ENCODE data around the gene TRMU. TPM values are rescaled to one million over a fixed set of nuclear protein-coding genes. Genes with fewer than 3 reads are reported as not detected.
A peak's percentile ranks its signal among the peaks of the same experiment; 100 is the strongest.

The TRMU gene
- total and polyA plus RNA-seq, 8 donors = 15.0 to 58.0 (median 23.4) TPM

GRCh38 chr22:46379066-46379930 lies 43.8 kb downstream of the TRMU start:
- Histone ChIP-seq H3K27me3 (no peaks in the 10 kb centered on the region), H3K9me3 (no peaks in the 10 kb centered on the region), H3K4me1 (peaks cover 27 to 34% (median 31%) of the 10 kb centered on the region in 3 donors), H3K36me3 (no peaks in the 10 kb centered on the region), H3K27ac (peak overlapping the region; percentile 75 to 89 (median 78)), H3K4me3 (peak overlapping the region in 2 of 4 donors; percentile 26 to 29)
- no peak for TF ChIP-seq CTCF (IDR thresholded peaks at IDR 0.05)
- intact Hi-C loops (cut with DNase I) = no loop called here
- FAIRE-seq (no peak), DNase-seq (peak; percentile 52 to 78 (median 64)), ATAC-seq (peak; percentile 34 to 70 (median 65))
- WGBS, 2 donors = 29 to 31% methylated on average over 29 of the region's 29 CpGs

DNA sequence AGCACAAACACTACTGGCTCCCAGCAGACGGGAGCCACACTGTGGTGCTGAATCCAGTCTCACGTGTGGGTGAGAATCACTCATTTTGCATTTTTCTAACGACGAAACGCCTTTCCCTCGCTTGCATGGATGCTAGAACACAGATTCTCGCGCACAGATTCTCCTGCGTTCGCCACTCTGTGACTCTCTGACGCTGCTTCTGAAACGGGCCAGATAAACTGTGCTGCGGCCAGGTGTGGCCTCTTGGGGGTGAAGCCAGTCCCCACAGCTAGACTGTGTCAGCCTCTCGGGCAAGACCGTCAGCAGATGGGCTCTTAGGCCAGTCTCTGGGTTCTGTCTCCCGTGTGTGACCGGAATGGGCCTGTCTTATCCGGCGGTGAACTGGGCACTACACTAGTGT lies 44.6 kb downstream of the TRMU start:
- Histone ChIP-seq H3K4me3 (peak overlapping the region in 1 of 4 donors; percentile 29), H3K36me3 (no peaks in the 10 kb centered on the region), H3K27ac (peak overlapping the region; percentile 75 to 89 (median 78)), H3K9me3 (no peaks in the 10 kb centered on the region), H3K27me3 (no peaks in the 10 kb centered on the region), H3K4me1 (peaks cover 27 to 34% (median 31%) of the 10 kb centered on the region in 3 donors)
- DNase-seq (peak in 2 of 6 donors; percentile 48 to 52), FAIRE-seq (no peak), ATAC-seq (peak in 1 of 4 donors; percentile 1)
- no peak for TF ChIP-seq CTCF (IDR thresholded peaks at IDR 0.05)
- intact Hi-C loops (cut with DNase I) = no loop called here
- WGBS, 2 donors = 61 to 66% methylated on average over 19 of the region's 19 CpGs

DNA sequence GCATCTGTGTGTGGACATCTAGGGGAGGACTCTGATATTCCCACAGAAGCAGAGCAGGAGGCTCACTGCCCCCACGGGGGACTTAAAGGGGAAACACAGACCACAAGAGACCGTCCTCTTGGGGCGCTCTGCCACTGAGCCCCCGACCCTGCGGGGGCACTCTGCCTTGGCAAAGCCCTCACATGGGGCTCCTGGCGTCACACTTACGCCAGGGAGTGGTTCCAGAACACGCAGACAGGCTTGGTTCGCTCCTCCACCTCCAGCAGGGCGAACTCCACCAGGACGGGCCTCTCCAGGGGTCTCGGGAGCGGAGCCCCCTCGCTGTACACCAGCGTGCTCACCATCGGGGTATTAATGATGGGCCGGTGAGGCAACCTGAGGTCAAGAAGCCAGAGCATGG lies 45.1 kb downstream of the TRMU start:
- WGBS, 2 donors = 90 to 91% methylated on average over 17 of the region's 17 CpGs
- Histone ChIP-seq H3K9me3 (no peaks in the 10 kb centered on the region), H3K36me3 (no peaks in the 10 kb centered on the region), H3K27ac (no peak overlapping the region), H3K4me1 (peaks cover 27 to 34% (median 31%) of the 10 kb centered on the region in 3 donors), H3K27me3 (no peaks in the 10 kb centered on the region), H3K4me3 (no peak overlapping the region)
- intact Hi-C loops (cut with DNase I) = no loop called here
- TF ChIP-seq CTCF (IDR thresholded peaks at IDR 0.05) = no peak
- ATAC-seq = no peak
- FAIRE-seq = no peak
- peak in 1 of 6 donors; percentile 55 for DNase-seq

DNA sequence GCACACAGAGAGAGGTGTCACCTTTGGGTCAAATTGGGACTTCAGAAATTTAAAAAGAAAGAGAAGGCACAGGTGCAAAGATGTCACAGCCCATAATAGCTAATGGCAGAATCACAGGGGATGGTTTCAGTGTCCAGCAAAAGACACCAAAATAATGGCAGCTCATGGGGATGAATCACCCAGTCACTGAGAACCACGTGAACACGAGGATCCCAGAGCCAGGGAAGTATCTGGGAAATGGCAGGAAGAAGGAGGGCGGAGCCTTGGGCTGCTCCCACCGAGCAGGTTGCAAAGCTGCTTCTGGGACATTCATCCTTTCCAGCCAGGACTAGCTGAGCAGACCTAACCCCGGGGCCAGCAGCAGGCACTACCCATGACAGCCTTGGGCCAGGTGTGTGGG lies 45.6 kb downstream of the TRMU start:
- Histone ChIP-seq H3K9me3 (no peaks in the 10 kb centered on the region), H3K27ac (no peak overlapping the region), H3K36me3 (no peaks in the 10 kb centered on the region), H3K4me3 (no peak overlapping the region), H3K4me1 (peaks cover 27 to 34% (median 31%) of the 10 kb centered on the region in 3 donors), H3K27me3 (no peaks in the 10 kb centered on the region)
- no peak for TF ChIP-seq CTCF (IDR thresholded peaks at IDR 0.05)
- no peak for FAIRE-seq
- WGBS, 2 donors = 47 to 59% methylated on average over 5 of the region's 5 CpGs
- intact Hi-C loops (cut with DNase I) = no loop called here
- no peak for ATAC-seq
- DNase-seq = peak in 1 of 6 donors; percentile 26

GRCh38 chr22:46381731-46382130 lies 46.2 kb downstream of the TRMU start:
- Histone ChIP-seq H3K27me3 (no peaks in the 10 kb centered on the region), H3K4me1 (peaks cover 23 to 32% (median 30%) of the 10 kb centered on the region in 3 donors), H3K9me3 (no peaks in the 10 kb centered on the region), H3K4me3 (no peak overlapping the region), H3K27ac (no peak overlapping the region), H3K36me3 (no peaks in the 10 kb centered on the region)
- DNase-seq (peak in 1 of 6 donors; percentile 52), FAIRE-seq (no peak), ATAC-seq (no peak)
- intact Hi-C loops (cut with DNase I) = no loop called here
- no peak for TF ChIP-seq CTCF (IDR thresholded peaks at IDR 0.05)
- WGBS, 2 donors = 95 to 96% methylated on average over 27 of the region's 27 CpGs

Measured in pancreas (tissue), 10 donors.